HG03280 (cell line): ENCODE results near the gene TMEM121.
A peak's percentile ranks its signal among the peaks of the same experiment; 100 is the strongest.

ENCODE experiments used
- ATAC-seq: cut with Tn5 transposase; IDR thresholded peaks from one replicate; pipeline ENCODE4 v1.9.1; 2021; ENCODE audit warnings: mild to moderate bottlenecking, moderate library complexity; ENCODE audit not compliant: unreplicated experiment

TMEM121 gene

DNA sequence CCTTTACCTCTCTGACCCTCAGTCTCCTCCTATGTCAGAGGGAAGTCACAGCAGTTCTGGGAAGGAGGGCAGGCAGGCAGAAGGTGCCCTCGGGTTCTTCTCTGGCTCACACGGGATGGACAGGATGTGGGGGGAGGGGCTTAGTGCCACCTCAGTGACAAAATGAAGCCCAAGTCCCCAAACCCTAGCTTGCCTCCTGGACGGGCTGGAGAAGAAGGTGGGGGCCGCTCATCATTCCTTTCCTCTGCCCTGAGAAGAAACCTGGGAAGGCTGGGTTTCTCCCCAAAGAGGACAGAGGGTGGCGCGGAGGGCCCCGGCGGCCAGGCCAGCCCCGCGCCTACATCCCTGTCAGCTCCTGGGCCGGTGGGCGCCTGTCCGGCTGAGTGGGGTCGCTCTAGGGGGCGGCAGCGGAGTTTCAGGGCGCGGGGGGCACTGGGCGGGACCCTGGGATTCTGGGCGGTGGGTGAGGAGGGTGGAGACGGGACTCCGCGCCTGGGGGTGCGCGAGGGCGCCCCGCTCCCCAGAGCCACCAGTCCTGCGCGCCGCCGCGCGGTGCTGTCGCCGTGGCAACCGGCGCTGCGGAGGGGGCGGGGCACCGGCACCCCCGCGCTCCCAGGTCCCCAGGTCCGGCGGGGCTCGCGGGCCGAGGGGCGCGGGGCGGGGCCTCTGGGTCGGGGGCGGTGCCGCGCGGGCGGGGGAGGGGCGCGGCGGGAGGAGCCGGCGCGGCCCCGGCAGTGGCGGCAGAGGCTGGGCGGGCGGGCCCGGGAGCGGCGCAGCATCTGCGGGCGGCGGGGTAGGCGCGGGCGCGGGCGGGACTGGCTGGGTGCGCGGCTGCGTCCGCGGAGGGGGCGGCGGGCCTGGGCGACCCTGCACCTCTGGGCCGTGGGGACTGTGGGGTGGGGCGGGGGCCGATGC, at the start of gene TMEM121:
TMEM121 (plus strand) TSS at position 723 of the 915 bp plus-strand sequence. CDS start 2,252 bp downstream, outside the sequence.
- ATAC-seq = no peak

DNA sequence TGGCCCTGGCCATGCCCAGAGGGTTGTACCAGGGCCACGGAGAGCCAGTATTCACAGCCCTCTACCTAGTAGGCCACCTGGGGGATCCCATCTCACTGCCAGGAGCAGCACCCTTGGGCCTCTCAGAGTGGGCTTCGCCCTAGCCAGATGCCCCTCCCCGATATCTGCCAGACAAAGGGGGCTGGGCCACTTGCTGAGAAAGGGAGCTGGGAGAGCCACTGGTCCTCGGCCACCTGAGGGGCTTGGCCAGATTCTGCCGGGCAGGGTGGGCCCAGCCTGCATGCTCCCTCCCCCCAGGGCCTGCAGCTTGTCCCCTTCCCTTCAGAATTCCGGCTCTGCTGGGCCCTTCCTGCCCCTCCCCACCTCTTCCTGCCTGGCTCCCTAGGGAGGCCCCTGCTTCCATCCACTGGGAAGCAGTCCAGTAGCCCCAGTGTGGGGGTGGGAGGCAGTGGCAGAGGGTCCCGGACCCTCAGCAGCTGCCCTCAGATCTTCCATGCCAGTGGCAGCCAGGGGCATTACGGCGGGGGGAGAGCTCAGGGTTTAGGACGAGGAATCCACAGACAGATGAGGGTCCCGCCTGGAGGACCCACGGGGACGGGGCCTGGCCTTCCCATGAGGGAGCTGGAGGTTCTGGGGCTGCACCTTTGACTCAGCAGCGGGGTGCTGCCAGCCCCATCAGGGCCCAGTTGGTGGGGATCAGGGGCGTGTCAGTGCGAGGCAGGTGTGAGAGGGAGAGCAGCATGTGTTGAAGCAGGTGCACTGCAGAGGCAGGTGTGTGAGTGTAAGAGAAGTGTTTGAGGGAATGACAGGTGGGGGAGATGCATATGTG, 49.3 kb upstream of the TMEM121 start:
- no peak for ATAC-seq

- ATAC-seq = no peak
These were observed 48.6 kb upstream of the TMEM121 start for GRCh38 chr14:105477660-105478397.

GRCh38 chr14:105478398-105479251, 47.8 kb upstream of the TMEM121 start:
- no peak for ATAC-seq

GRCh38 chr14:105479431-105480158, 46.8 kb upstream of the TMEM121 start:
- ATAC-seq = no peak

DNA sequence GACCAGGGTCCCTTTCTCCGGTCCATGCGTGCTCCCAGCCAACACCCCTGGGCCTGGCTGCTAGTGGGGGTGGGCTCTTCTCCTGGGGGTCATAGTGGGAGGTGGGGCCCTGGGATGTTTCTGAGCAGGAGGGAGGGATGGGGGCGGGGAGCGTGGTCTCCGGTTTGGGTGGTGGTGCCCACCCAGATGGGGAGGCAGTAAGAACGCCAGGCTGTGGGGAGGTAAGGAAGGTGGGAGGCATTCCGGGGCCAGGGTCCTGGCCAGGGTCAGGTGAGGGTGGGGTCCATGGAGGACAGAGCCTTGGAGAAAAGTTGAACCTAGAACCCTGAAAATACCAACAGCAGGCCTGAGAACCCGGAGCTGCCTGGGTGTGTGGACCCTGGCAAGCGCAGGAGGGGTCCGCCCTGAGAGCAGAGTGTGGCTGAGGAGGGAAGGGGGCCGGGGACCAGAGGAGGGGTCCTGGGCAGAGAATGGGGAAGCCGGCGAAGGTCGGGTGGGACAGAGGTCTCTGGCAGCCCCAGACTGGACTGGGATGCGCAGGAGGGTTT, 46.1 kb upstream of the TMEM121 start:
- no peak for ATAC-seq

DNA sequence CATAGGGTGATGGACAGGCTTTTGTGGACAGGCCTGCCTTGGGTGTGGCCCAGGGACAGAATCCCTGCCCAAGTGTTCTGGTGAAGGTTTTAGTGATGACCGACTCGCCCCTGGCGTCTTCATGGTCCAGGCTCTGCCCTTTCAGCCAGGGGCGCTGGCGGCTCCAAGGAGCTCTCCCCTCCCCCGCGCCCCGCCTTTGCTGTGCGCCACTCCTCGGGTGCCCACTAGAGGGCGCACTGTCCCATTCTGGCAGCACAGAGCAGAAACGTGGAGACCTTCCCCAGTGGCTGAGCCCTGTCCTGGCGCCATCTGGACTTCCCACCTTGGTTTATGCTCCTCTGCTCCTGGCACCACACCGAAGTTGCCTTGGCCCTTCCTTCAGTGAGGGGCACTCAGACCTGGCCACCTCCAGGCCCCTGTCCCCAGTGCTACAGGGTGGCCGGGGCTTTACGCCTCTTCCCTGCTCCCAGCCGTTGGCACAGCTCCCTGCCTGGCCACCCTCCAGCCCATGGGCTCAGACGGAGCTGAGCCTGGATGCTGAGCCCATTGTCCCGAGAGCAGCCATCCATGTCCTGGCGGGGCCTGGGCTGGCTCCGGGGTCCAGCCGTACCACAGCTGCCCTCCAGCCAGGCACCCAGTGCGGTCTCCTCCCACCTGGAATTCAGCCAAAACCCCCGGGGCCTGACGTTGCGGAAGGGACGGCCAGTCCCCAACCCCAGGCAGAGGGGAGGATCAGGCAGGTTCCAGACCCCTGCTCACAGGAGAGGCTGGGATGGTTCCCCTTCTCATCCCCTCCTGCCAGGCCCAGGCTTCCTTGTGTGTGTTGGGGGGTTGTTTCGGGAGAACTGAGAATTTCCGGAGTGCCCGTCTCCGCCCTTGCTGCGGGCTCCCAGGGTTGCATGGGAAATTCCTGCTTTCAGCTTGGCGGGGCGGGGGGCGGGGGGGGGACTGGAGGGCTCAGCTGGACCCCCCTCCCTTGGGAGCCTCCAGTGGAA, 45.3 kb upstream of the TMEM121 start:
- peak; percentile 56 for ATAC-seq

DNA sequence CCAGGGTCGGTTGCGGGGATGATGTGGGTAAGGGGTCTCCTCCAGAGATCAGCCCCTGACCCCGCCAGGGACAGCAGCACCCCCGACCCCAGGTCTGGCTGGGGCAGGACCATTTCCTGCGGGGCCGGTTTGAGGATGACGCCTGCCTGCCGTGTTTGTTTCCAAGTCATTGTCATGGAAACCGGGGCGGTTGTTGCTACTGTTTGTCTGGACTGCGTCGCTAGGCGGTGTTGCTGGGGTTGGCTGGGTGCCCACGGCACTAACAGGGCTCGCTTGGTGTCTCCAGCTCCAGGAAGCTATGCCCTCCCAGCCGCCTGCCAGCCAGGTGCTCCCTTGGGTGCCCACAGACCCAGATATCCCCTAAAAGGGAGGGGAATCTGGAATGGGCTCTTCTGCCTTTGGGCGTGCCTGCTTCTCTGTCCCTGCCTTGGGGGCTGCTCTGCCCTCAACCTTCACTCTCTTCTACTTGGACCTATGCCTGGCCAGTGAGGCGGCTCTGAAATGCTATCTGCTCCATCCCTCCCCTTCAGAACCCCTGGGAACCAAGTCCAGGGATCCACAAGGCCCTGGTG, 44.4 kb upstream of the TMEM121 start:
- ATAC-seq = peak; percentile 48

- ATAC-seq = no peak
These were observed 43.8 kb upstream of the TMEM121 start for GRCh38 chr14:105482486-105483110.

DNA sequence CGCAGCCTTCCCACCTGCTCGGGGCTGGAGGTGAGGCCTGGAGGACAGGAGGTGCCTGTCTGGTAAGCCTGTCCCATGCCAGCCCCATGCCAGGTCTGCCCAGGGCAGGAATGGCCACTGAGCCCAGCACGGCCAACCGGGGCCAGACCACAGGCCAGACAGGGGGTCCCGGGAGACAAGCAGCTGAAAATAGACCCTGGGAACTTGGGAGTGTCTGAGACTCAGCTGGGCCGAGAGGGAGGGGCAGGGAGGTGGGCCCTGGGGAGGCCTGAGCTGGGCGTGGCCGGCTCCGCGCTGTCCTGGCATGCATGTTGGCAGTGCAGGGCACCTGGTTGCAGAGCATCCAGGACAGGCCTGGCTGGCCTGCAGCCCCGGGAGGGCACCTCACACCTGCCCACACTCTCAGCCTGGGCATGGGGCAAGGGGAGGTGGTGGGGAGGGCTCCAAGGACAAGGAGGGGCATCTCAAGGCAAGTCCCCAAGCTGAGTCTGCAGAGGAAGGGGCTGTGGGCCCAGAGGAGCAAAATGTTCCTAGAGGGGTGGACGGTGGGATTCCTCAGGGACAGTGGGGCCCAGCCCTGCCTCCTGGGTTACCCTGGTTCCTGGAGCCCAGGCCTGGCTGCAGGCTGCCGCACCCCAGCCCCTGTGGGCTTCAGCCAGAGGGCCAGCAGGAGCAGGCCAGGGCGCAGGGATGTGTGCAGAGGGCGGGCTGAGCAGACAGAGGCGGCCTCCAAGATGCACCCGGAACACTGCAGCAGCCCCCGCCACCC, 42.9 kb upstream of the TMEM121 start:
- no peak for ATAC-seq

DNA sequence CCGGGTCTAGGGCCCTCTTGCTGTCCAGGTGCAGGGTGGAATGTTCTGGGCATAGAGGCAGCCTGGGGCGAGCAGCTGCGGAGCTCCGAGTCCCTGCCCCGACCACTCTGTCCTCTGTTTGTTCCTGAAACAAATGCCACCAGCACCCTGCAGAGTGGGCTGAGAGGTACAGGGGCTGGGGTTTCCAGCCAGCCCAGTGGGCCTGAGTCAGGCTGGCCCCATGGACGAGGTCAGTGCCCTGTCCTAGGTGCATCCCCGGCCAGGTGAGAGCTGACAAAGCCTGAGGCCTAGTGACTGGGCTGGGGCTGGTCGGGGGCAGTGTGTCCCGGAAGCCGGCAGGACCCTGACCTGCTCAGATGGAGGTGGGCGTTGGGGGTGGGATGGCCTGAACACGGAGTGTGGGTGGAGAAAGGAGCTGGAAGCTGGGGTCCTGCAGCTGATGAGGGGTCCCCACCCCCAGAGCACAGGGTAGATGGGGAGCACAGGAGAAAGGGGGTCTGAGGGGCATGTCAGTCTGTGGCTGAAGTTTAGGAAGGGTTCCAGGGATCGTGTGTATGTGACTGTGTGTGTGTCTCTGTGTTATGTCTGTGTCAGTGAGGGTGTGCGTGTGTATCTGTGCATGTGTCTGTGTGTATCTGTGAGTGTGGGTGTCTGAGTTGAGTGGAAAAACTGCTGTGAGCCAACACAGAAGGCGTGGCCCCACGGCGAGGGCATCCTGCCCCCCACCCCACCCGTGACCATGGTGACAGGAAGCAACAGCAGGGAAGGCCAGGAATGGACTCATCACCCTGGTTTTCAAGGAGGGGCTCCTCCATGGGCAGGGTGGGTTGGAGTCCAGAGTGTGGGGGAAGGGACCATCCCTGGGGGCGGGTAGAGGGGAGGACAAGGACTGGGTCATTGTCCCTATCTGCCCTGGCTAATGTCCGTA, 42.0 kb upstream of the TMEM121 start:
- ATAC-seq = no peak

DNA sequence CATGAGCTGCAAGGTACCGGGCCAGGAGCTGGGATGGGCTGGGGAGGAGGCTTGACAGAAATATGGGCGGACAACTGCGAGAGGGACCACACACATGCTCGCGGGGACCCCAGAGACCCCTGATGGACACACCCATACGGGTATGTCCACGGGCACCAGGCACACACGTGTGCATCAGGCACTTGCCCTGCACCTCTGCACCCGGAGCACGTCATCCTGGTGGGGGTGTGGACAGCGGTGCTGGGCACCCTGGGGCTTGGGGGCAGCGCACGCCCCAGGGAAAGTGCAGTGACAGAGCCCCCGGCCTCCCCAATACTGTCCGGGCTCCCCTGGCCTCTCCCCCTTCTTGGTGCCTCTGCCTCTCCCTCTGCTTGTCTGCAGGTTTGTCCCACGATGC, 41.4 kb upstream of the TMEM121 start:
- ATAC-seq = no peak

DNA sequence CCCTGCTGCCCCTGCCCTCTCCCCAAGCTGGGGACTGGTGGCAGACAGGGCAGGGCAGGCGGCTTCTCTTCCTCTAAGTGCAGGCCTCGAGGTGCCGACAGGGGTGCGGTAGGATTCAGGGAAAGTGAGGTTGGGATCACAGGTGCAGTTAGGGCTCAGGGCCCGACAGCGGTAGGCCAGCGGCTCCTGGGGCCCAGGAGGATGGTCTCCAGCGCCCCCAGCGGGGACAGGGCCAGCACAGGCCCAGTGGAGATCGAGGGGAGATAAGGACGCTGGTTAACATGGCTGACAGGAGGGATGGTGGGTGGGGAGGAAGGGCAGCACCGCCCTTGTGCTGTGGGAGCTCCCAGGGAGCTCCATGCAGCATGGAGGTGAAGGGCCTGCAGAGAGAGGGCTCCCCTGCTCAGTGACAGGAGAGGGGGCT, 40.6 kb upstream of the TMEM121 start:
- ATAC-seq = no peak

DNA sequence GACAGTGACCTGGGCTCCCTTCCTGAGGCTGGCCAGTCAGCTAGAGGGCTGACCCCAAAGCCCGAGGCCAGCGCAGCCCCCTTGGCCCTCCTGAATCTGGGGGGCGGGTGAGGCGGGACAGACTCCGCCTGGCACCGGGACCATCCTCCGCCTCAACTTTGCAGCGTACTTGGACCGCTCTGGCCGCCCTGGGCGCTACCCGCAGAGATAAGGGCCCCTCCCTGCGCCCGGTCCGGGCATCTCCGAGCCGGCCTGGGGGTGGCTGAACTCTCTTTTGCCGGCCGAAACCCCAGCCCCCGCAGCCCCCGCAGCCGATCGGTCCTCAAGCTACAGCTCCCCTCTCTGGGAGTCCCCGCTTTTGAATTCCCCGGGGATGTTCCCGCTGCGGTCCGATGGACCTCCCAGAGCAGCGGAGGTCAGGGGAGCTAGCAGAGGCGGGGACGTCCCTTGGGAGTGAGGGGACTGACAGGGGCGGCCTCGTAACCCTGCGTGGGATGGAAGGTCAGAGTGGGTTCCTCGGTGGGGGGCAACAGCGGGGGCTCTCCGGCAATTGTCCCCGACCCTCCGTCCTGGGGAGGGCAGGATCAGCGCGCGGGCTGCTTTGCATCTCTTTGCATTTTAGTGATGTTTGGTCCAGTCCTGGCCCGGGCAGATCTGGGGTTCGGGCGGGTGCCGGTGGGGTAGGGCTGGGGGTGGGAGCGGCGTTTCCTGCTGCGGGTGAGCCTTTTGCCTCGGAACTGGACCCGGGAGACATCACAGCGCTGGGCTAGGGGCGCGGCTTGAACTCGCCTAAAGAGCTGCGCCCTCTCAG, 40.0 kb upstream of the TMEM121 start, which contains the start of gene CRIP1:
CRIP1 (plus strand) TSS at position 724 of the 811 bp plus-strand sequence. CDS start 374 bp downstream, outside the sequence.
- no peak for ATAC-seq
